Activated CD8-positive, alpha-beta memory T cell treated with anti-CD3 and anti-CD28 coated beads for 48 hours (primary cell): Measurements from ENCODE around the gene SDHAF4.
"Not testable (repeated sequence)": the region's sequence is repeated elsewhere in the genome, so short reads cannot be mapped to it uniquely, and the experiment has no call there.

ENCODE experiments used
- DNase-seq, 3 experiments: peaks; one replicate each; pipeline ENCODE4 v3.0.0-alpha.2; 2020; ENCODE audit warnings: low read depth in 2 of 3, low spot score in 2 of 3

The SDHAF4 gene

GRCh38 chr6:70566751-70567382 lies at the start of gene SDHAF4:
Gene SDHAF4, plus strand, starts transcription at chr6:70566930. Its CDS starts 11 bp downstream, at chr6:70566941.
- peak; percentile 78 to 81 (median 78) for DNase-seq

- DNase-seq, result no peak
Measured at GRCh38 chr6:70518723-70519122, 48.0 kb upstream of the SDHAF4 start.

GRCh38 chr6:70520575-70520974 lies 46.2 kb upstream of the SDHAF4 start:
- no peak for DNase-seq

GRCh38 chr6:70524721-70525286 lies 41.9 kb upstream of the SDHAF4 start:
- DNase-seq, result no peak

- DNase-seq, result no peak
Measured at GRCh38 chr6:70527071-70527737, 39.5 kb upstream of the SDHAF4 start.

- no peak for DNase-seq
Measured at GRCh38 chr6:70530023-70530422, 36.7 kb upstream of the SDHAF4 start.

GRCh38 chr6:70531133-70531532 lies 35.6 kb upstream of the SDHAF4 start:
- DNase-seq, result no peak

GRCh38 chr6:70537266-70537665 lies 29.5 kb upstream of the SDHAF4 start:
- DNase-seq, result no peak

- DNase-seq, result no peak
Measured at GRCh38 chr6:70538376-70538775, 28.4 kb upstream of the SDHAF4 start.

- no peak for DNase-seq
Measured at GRCh38 chr6:70547313-70547712, 19.4 kb upstream of the SDHAF4 start.

- DNase-seq, result no peak
Measured at GRCh38 chr6:70547905-70548304, 18.8 kb upstream of the SDHAF4 start.

GRCh38 chr6:70549327-70549726 lies 17.4 kb upstream of the SDHAF4 start:
- DNase-seq, result no peak

- DNase-seq, result no peak
Measured at GRCh38 chr6:70551566-70551965, 15.2 kb upstream of the SDHAF4 start.

- DNase-seq, result not testable (repeated sequence)
Measured at GRCh38 chr6:70552286-70552940, 14.3 kb upstream of the SDHAF4 start.

GRCh38 chr6:70552974-70553373 lies 13.8 kb upstream of the SDHAF4 start:
- no peak for DNase-seq

- no peak for DNase-seq
Measured at GRCh38 chr6:70557998-70558397, 8.7 kb upstream of the SDHAF4 start.

GRCh38 chr6:70562401-70562800 lies 4.3 kb upstream of the SDHAF4 start:
- not testable (repeated sequence) for DNase-seq

GRCh38 chr6:70563530-70563929 lies 3.2 kb upstream of the SDHAF4 start:
- DNase-seq, result no peak

- DNase-seq, result no peak
Measured at GRCh38 chr6:70574643-70575042, 7.9 kb downstream of the SDHAF4 start.

GRCh38 chr6:70575899-70576495 lies 9.3 kb downstream of the SDHAF4 start:
- DNase-seq, result no peak

GRCh38 chr6:70586114-70586513 lies 19.4 kb downstream of the SDHAF4 start:
- DNase-seq, result no peak

- no peak for DNase-seq
Measured at GRCh38 chr6:70590400-70590799, 23.7 kb downstream of the SDHAF4 start.
